ENCODE data around the gene KIF17. TPM values are rescaled to one million over a fixed set of nuclear protein-coding genes. Genes with fewer than 3 reads are reported as not detected.

KIF17 gene
- total RNA-seq, 1 donor from 2014 or later, result 2.2 TPM

DNA sequence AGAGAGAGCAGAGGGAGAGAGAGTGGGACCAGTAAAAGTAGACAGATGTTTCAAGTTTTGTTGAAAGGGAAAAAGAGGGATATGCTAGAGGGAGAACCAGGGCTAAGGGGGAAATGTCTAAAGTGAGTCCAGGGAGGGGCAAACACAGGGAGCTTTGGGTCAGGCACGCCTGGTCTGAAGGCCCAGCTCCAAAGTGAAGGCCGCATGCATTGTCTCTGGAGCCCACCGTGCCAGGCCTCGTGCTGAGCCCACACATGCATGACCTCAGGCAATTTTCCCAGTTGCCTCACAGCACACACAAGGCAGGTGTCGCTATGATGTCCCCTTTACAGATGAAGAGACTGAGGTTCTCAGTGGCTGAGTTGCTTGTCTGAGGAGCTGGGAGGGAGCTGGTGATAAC is 16.0 kb downstream of the KIF17 start:
- FAIRE-seq (no peak), DNase-seq (ENCODE audit: low read depth) (no peak)
- H3K4me3 Mint-ChIP-seq (ENCODE audit: unreplicated experiment), result no peak overlapping the region
- Histone ChIP-seq H4K20me1 (ENCODE audit: insufficient read depth, low read length) (no peaks in the 10 kb centered on the region), H3K27ac (ENCODE audit: low read depth, low read length) (no peak overlapping the region), H3K4me2 (ENCODE audit: low read length) (no peak overlapping the region), H3K4me3 (ENCODE audit: insufficient read depth, low read depth, low read length) (no peak overlapping the region), H2AFZ (ENCODE audit: low read depth, low read length) (no peak overlapping the region), H3K9me3 (ENCODE audit: insufficient read depth, low read depth, low read length) (no peaks in the 10 kb centered on the region), H3K36me3 (ENCODE audit: insufficient read depth, low read length) (no peaks in the 10 kb centered on the region), H3K4me1 (ENCODE audit: insufficient read depth, low read length) (peaks cover 21% of the 10 kb centered on the region), H3K79me2 (ENCODE audit: insufficient read depth, low read length) (no peaks in the 10 kb centered on the region), H3K9ac (ENCODE audit: low read length) (no peak overlapping the region), H3K27me3 (ENCODE audit: insufficient read depth, low read length) (no peaks in the 10 kb centered on the region)
- peaks cover 1% of the 10 kb centered on the region for H3K36me3 Mint-ChIP-seq (ENCODE audit: low read depth, unreplicated experiment)
- H3K27ac Mint-ChIP-seq (ENCODE audit: unreplicated experiment), result no peak overlapping the region
- TF ChIP-seq EZH2 (IDR thresholded peaks at IDR 0.05; ENCODE audit: insufficient read depth, low read length), result no peak
- TF ChIP-seq, protein P1, sequence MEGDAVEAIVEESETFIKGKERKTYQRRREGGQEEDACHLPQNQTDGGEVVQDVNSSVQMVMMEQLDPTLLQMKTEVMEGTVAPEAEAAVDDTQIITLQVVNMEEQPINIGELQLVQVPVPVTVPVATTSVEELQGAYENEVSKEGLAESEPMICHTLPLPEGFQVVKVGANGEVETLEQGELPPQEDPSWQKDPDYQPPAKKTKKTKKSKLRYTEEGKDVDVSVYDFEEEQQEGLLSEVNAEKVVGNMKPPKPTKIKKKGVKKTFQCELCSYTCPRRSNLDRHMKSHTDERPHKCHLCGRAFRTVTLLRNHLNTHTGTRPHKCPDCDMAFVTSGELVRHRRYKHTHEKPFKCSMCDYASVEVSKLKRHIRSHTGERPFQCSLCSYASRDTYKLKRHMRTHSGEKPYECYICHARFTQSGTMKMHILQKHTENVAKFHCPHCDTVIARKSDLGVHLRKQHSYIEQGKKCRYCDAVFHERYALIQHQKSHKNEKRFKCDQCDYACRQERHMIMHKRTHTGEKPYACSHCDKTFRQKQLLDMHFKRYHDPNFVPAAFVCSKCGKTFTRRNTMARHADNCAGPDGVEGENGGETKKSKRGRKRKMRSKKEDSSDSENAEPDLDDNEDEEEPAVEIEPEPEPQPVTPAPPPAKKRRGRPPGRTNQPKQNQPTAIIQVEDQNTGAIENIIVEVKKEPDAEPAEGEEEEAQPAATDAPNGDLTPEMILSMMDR (IDR thresholded peaks at IDR 0.05; ENCODE audit: insufficient read depth, low read depth, low read length), result no peak
- H3K9me3 Mint-ChIP-seq (ENCODE audit: unreplicated experiment), result no peaks in the 10 kb centered on the region
- peaks cover 2% of the 10 kb centered on the region for H3K27me3 Mint-ChIP-seq (ENCODE audit: low read depth, unreplicated experiment)
- H3K4me1 Mint-ChIP-seq (ENCODE audit: low read depth, unreplicated experiment), result peaks cover 21% of the 10 kb centered on the region

GRCh38 chr1:20701446-20701845 is 16.4 kb downstream of the KIF17 start:
- H3K4me3 Mint-ChIP-seq (ENCODE audit: unreplicated experiment), result no peak overlapping the region
- peaks cover 1% of the 10 kb centered on the region for H3K36me3 Mint-ChIP-seq (ENCODE audit: low read depth, unreplicated experiment)
- Histone ChIP-seq H3K79me2 (ENCODE audit: insufficient read depth, low read length) (no peaks in the 10 kb centered on the region), H3K4me1 (ENCODE audit: insufficient read depth, low read length) (peaks cover 21% of the 10 kb centered on the region), H3K9ac (ENCODE audit: low read length) (no peak overlapping the region), H3K4me2 (ENCODE audit: low read length) (no peak overlapping the region), H3K4me3 (ENCODE audit: insufficient read depth, low read depth, low read length) (no peak overlapping the region), H3K27ac (ENCODE audit: low read depth, low read length) (no peak overlapping the region), H3K27me3 (ENCODE audit: insufficient read depth, low read length) (no peaks in the 10 kb centered on the region), H3K36me3 (ENCODE audit: insufficient read depth, low read length) (no peaks in the 10 kb centered on the region), H4K20me1 (ENCODE audit: insufficient read depth, low read length) (no peaks in the 10 kb centered on the region), H2AFZ (ENCODE audit: low read depth, low read length) (no peak overlapping the region), H3K9me3 (ENCODE audit: insufficient read depth, low read depth, low read length) (no peaks in the 10 kb centered on the region)
- no peaks in the 10 kb centered on the region for H3K9me3 Mint-ChIP-seq (ENCODE audit: unreplicated experiment)
- DNase-seq (ENCODE audit: low read depth), result no peak
- TF ChIP-seq EZH2 (IDR thresholded peaks at IDR 0.05; ENCODE audit: insufficient read depth, low read length), result no peak
- TF ChIP-seq, protein P1 (IDR thresholded peaks at IDR 0.05; ENCODE audit: insufficient read depth, low read depth, low read length), result no peak
- H3K27ac Mint-ChIP-seq (ENCODE audit: unreplicated experiment), result no peak overlapping the region
- H3K4me1 Mint-ChIP-seq (ENCODE audit: low read depth, unreplicated experiment), result peaks cover 21% of the 10 kb centered on the region
- peaks cover 2% of the 10 kb centered on the region for H3K27me3 Mint-ChIP-seq (ENCODE audit: low read depth, unreplicated experiment)
- FAIRE-seq, result no peak

DNA sequence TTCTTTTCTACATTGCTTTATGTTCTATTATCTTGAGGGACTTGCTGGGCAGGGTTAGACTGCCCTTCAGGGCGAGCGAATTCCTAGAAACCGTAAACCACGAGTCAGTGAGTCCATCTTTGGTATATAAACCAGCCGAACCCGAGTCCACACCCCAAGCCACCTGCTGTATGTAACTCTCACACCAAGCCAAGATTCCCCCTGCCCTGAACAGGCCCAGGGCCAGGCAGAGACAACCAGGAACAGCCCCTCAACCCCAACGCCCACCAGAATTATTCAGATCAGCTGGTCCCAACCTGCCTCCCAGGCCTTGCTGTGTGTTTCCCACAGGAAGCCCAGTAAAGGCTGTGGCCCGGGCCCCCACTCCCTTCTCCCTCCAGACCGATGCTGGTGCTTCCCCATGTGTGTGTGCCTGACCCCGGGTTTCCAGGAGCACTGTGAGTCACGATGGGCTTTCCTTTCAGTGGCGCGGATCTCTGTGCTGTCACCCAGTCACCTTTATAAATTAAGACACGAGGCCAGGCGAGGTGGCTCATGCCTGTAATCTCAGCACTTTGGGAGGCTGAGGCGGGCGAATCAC is 17.1 kb downstream of the KIF17 start:
- no peak for DNase-seq (ENCODE audit: low read depth)
- no peak overlapping the region for H3K27ac ChIP-seq (ENCODE audit: low read depth, low read length)
- no peaks in the 10 kb centered on the region for H4K20me1 ChIP-seq (ENCODE audit: insufficient read depth, low read length)
- no peaks in the 10 kb centered on the region for H3K36me3 ChIP-seq (ENCODE audit: insufficient read depth, low read length)
- no peaks in the 10 kb centered on the region for H3K9me3 ChIP-seq (ENCODE audit: insufficient read depth, low read depth, low read length)
- H3K4me3 ChIP-seq (ENCODE audit: insufficient read depth, low read depth, low read length), result no peak overlapping the region
- no peak overlapping the region for H3K4me3 Mint-ChIP-seq (ENCODE audit: unreplicated experiment)
- no peaks in the 10 kb centered on the region for H3K79me2 ChIP-seq (ENCODE audit: insufficient read depth, low read length)
- peaks cover 21% of the 10 kb centered on the region for H3K4me1 Mint-ChIP-seq (ENCODE audit: low read depth, unreplicated experiment)
- H2AFZ ChIP-seq (ENCODE audit: low read depth, low read length), result no peak overlapping the region
- FAIRE-seq, result no peak
- H3K27me3 Mint-ChIP-seq (ENCODE audit: low read depth, unreplicated experiment), result peaks cover 2% of the 10 kb centered on the region
- no peak for TF ChIP-seq EZH2 (IDR thresholded peaks at IDR 0.05; ENCODE audit: insufficient read depth, low read length)
- TF ChIP-seq, protein P1 (IDR thresholded peaks at IDR 0.05; ENCODE audit: insufficient read depth, low read depth, low read length), result no peak
- no peaks in the 10 kb centered on the region for H3K9me3 Mint-ChIP-seq (ENCODE audit: unreplicated experiment)
- no peak overlapping the region for H3K9ac ChIP-seq (ENCODE audit: low read length)
- H3K36me3 Mint-ChIP-seq (ENCODE audit: low read depth, unreplicated experiment), result peaks cover 1% of the 10 kb centered on the region
- H3K27ac Mint-ChIP-seq (ENCODE audit: unreplicated experiment), result no peak overlapping the region
- H3K4me1 ChIP-seq (ENCODE audit: insufficient read depth, low read length), result peaks cover 25% of the 10 kb centered on the region
- H3K27me3 ChIP-seq (ENCODE audit: insufficient read depth, low read length), result no peaks in the 10 kb centered on the region
- H3K4me2 ChIP-seq (ENCODE audit: low read length), result no peak overlapping the region
